ENCODE results near the gene PRKAG3. TPM values are rescaled to one million over a fixed set of nuclear protein-coding genes. Genes with fewer than 3 reads are reported as not detected.
A peak's percentile ranks its signal among the peaks of the same experiment; 100 is the strongest.

The PRKAG3 gene
- polyA plus RNA-seq, 6 donors from 2014 or later: not detected

DNA sequence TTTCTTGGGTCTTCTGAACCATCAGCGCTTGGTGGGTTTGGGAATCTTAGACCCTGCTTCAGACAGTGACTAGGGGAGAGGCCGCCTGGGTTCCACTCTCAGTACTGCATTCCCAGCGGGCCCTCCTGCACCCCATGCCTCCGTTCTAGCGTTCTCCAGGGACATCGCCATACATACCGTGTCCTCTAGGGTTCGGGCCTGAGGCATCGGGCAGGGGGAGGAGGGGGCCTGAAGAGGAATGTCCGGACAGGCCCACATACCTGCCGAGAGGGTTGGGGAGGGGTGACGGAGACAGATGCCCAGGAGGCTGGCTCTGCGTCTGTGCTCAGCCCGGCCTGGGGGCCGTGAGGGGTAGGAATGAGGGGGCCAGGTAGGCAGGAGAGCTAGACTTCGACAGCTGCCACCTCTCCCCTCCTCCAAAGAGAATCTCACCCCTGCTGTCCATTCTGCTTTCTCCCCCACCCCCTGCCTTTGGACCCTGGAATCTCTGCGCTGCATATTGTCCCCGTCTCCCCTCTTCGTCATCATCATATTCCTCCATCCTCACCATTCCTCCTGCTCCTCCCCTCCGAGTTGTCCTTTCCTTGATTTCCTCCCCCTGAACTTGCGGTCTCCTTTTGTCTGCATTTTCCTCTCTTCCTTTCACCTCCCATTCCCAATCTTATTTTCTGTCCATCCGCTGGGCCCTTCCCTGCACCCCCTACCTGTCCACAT, 41.2 kb upstream of the PRKAG3 start:
- Mint-ChIP-seq H3K36me3 (no peaks in the 10 kb centered on the region), H3K4me1 (peaks cover 31 to 42% (median 40%) of the 10 kb centered on the region in 3 donors), H3K27ac (peak overlapping the region in 3 of 6 donors; percentile 42 to 96 (median 81)), H3K9me3 (no peaks in the 10 kb centered on the region), H3K4me3 (peak overlapping the region; percentile 76 to 94 (median 88)), H3K27me3 (peaks cover 27 to 51% (median 50%) of the 10 kb centered on the region in 3 donors)
- no peak for ATAC-seq (ENCODE audit: low read depth in 2 of 2)
- no peak for DNase-seq

DNA sequence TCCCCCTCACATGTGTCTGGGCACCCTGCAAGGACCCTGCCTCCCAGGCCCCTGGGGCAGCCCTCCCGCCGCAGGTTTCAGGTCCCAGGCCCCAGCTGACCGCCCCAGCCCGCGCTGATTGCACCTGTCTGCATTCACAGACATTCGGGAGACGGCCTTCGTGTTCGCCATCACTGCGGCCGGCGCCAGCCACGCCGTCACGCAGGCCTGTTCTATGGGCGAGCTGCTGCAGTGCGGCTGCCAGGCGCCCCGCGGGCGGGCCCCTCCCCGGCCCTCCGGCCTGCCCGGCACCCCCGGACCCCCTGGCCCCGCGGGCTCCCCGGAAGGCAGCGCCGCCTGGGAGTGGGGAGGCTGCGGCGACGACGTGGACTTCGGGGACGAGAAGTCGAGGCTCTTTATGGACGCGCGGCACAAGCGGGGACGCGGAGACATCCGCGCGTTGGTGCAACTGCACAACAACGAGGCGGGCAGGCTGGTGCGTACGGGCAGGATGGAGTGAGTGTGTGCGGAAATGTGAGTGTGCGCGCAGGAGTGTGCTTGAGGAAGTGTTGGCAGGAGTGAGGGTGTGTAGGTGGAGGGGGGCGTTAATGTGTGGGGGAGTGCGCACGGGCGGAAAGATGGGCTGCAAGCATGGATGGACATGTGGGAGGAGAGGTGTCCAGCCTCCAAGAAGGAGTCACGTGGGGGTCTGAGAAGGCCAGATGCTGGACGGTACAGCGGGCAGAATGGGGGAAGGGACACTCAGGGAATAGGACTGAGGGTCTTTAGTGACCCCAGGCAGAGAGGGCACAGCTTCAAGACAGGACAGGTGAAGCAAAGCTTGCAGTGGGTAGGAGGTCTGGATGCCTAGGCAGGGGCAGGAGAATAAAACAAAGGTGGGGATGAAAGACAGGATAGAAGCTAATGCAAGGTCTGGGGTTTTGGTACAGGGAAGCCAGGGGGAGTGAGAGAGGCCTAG, 40.0 kb upstream of the PRKAG3 start:
- peaks cover 25 to 31% (median 31%) of the 10 kb centered on the region in 3 donors for H3K4me1 Mint-ChIP-seq
- peak overlapping the region; percentile 76 to 95 (median 92) for H3K4me3 Mint-ChIP-seq
- H3K9me3 Mint-ChIP-seq: no peaks in the 10 kb centered on the region
- peaks cover 35 to 57% (median 57%) of the 10 kb centered on the region in 3 donors for H3K27me3 Mint-ChIP-seq
- peak; percentile 49 to 52 for ATAC-seq (ENCODE audit: low read depth in 2 of 2)
- peak overlapping the region; percentile 1 to 91 (median 78) for H3K27ac Mint-ChIP-seq
- DNase-seq: no peak
- H3K36me3 Mint-ChIP-seq: no peaks in the 10 kb centered on the region

DNA sequence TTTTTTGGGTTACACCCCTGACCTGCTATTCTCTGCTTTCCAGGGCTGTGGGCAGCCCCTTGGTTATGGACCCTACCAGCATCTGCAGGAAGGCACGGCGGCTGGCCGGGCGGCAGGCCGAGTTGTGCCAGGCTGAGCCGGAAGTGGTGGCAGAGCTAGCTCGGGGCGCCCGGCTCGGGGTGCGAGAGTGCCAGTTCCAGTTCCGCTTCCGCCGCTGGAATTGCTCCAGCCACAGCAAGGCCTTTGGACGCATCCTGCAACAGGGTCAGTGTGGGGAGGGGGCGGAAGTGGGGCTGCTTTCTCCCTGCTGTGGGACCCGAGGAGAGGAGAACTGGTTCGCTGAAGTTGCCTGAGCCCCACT, 39.4 kb upstream of the PRKAG3 start:
- Mint-ChIP-seq H3K9me3 (no peaks in the 10 kb centered on the region), H3K27ac (peak overlapping the region in 2 of 6 donors; percentile 20 to 49), H3K27me3 (peaks cover 41 to 59% (median 57%) of the 10 kb centered on the region in 3 donors), H3K4me3 (peak overlapping the region; percentile 76 to 93 (median 86)), H3K4me1 (peaks cover 23 to 30% (median 29%) of the 10 kb centered on the region in 3 donors), H3K36me3 (no peaks in the 10 kb centered on the region)
- DNase-seq: no peak
- ATAC-seq (ENCODE audit: low read depth in 2 of 2): peak in 1 of 2 donors; percentile 5

DNA sequence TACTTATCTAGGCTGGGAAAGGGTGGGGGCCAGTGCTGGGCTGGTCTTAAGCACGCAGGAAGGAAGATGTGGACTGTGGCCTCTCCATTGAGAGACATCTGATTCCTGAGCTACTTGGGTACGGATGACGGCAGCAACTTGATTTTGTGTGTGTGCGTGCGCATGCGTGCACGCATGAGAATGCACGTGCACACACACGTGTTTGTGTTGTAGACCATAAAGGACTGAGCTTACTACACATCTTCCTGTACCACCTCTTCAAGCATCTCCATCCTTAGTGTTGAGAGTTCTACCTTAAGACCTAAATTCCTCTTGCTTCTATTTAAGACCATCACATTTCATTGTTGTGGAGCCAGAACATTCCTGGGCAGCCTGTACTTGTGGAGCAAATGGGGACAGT, 37.5 kb upstream of the PRKAG3 start:
- ATAC-seq (ENCODE audit: low read depth in 2 of 2) (no peak), DNase-seq (no peak)
- no peaks in the 10 kb centered on the region for H3K9me3 Mint-ChIP-seq
- peak overlapping the region in 2 of 8 donors; percentile 64 to 85 for H3K4me3 Mint-ChIP-seq
- H3K36me3 Mint-ChIP-seq: no peaks in the 10 kb centered on the region
- H3K27me3 Mint-ChIP-seq: peaks cover 48 to 78% (median 53%) of the 10 kb centered on the region in 3 donors
- H3K27ac Mint-ChIP-seq: peak overlapping the region in 1 of 6 donors; percentile 68
- peaks cover 20 to 30% (median 25%) of the 10 kb centered on the region in 3 donors for H3K4me1 Mint-ChIP-seq

- H3K27ac Mint-ChIP-seq: peak overlapping the region in 1 of 6 donors; percentile 76
- ATAC-seq (ENCODE audit: low read depth in 2 of 2): no peak
- H3K4me1 Mint-ChIP-seq: peaks cover 15 to 22% (median 21%) of the 10 kb centered on the region in 3 donors
- H3K36me3 Mint-ChIP-seq: no peaks in the 10 kb centered on the region
- no peaks in the 10 kb centered on the region for H3K9me3 Mint-ChIP-seq
- DNase-seq: no peak
- peaks cover 59 to 83% (median 59%) of the 10 kb centered on the region in 3 donors for H3K27me3 Mint-ChIP-seq
- H3K4me3 Mint-ChIP-seq: no peak overlapping the region
These were observed 36.3 kb upstream of the PRKAG3 start for GRCh38 chr2:218867900-218868299.

DNA sequence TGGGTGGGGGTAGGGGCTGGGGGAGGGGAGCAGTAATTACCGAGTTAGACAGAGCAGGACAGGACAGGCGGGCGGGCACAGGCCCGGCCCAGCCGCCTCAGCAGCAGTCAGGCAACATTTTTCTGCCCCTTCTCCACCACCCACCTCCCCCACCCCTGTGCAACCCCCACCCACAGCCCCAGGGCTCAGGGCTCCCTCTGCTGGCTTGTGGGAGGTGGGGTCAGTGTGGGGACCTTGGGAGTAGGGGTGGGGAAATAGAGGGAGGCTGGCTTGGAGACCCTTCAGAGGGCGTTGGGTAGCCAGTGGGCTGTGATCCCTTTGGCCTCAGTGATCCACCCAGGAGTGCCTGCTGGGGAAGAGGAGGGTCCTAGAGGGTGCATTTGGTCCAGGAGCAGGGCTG, 34.4 kb upstream of the PRKAG3 start:
- Mint-ChIP-seq H3K9me3 (no peaks in the 10 kb centered on the region), H3K27ac (no peak overlapping the region), H3K4me1 (peaks cover 7 to 15% (median 8%) of the 10 kb centered on the region in 3 donors), H3K36me3 (no peaks in the 10 kb centered on the region), H3K27me3 (peaks cover 61 to 83% (median 62%) of the 10 kb centered on the region in 3 donors), H3K4me3 (peak overlapping the region in 1 of 8 donors; percentile 76)
- ATAC-seq (ENCODE audit: low read depth in 2 of 2) (no peak), DNase-seq (no peak)

- Mint-ChIP-seq H3K4me3 (no peak overlapping the region), H3K27me3 (peaks cover 61 to 89% (median 67%) of the 10 kb centered on the region in 3 donors), H3K4me1 (peaks cover 8 to 14% (median 11%) of the 10 kb centered on the region in 3 donors), H3K36me3 (peaks cover 0 to under 1% of the 10 kb centered on the region in 2 donors), H3K9me3 (no peaks in the 10 kb centered on the region), H3K27ac (no peak overlapping the region)
- ATAC-seq (ENCODE audit: low read depth in 2 of 2) (no peak), DNase-seq (no peak)
These were observed 33.8 kb upstream of the PRKAG3 start for GRCh38 chr2:218865396-218865795.

DNA sequence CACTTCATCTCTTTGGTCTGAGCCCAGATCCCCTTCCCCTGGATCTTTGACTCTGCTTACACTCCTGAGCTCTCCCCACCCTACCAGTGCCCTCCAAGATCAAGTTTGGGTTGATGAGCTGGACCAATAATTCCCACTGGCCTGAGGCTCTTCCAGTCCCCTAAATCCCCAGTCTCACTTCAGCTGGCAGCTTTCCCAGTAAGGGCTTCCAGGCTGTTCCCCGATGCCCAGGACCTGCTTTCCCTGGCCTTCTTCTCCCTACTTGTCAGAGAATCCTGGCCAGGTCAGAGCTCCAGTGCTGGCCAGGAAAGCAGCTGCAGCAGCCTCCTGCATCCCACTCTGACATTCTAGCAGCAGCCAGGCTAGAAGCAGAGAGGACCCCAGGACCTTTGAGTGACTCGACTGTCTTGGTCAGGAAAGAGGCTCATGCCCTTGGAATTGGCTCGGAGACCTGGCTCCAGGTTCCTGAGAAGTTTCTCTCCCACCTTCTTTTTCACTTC, 31.5 kb upstream of the PRKAG3 start:
- Mint-ChIP-seq H3K4me3 (no peak overlapping the region), H3K9me3 (no peaks in the 10 kb centered on the region), H3K27ac (no peak overlapping the region), H3K27me3 (peaks cover 60 to 94% (median 86%) of the 10 kb centered on the region in 3 donors), H3K4me1 (peaks cover 24 to 27% (median 27%) of the 10 kb centered on the region in 3 donors), H3K36me3 (peaks cover 0 to 6% of the 10 kb centered on the region in 2 donors)
- ATAC-seq (ENCODE audit: low read depth in 2 of 2) (no peak), DNase-seq (no peak)

DNA sequence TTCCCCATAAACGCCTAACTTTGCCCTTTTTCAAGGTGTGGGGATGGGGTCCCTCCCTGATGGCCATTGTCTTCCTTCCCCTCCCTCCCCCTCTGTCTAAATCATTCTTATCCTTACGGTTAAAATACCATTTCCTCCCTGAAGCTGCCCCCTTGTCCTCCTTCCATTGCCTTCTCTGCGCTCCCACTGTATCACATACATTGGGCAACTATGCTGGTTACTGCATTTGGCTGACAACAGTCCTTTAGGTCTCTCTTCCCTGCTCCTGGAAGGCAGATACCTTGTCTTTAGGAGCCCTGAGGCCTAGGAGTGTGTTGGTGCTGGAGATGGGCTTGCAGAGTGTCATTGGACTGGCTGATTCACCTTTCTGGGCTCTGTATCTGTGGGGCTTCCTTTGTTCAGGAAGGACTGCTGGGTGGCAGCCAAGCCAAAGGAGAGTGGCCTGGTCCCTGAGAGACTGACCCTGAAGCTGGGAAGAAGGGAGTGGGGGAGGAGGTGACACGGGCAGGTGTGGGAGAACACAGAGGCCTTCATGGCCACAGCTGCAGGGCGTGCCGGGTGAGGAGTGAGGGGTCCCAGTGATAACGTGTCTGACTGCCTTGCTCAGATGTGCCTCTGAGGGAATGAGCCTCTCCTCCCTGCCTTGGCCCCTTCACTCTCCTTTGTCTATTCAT, 30.2 kb upstream of the PRKAG3 start:
- Mint-ChIP-seq H3K4me3 (peak overlapping the region in 2 of 8 donors; percentile 48 to 64), H3K27ac (no peak overlapping the region), H3K4me1 (peaks cover 24 to 28% (median 27%) of the 10 kb centered on the region in 3 donors), H3K9me3 (no peaks in the 10 kb centered on the region), H3K27me3 (peaks cover 64 to 95% (median 92%) of the 10 kb centered on the region in 3 donors), H3K36me3 (peaks cover 0 to 6% of the 10 kb centered on the region in 2 donors)
- ATAC-seq (ENCODE audit: low read depth in 2 of 2) (no peak), DNase-seq (no peak)

DNA sequence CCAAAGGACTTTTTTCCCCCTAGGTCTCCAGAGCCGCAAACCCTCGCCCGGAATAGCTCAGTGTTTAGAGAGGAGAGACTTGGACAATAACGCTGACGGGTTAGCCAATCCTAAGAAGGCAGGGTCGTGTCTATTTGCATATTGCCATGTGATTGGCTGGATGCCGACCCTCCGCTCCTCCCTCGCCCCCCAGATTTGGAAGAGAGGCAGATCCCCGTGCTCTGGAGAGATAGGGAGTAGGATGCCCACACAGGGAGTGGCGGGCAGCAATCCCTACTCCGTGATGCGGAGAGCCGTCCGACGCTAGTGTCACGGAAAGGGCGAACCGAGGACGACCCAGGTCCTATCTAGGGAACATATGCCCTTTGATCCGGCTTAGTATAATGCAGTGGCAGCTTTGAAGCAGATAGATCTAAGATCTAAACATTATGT, 29.4 kb upstream of the PRKAG3 start:
- ATAC-seq (ENCODE audit: low read depth in 2 of 2) (peak; percentile 13 to 26), DNase-seq (no peak)
- H3K4me1 Mint-ChIP-seq: peaks cover 24 to 28% (median 27%) of the 10 kb centered on the region in 3 donors
- H3K36me3 Mint-ChIP-seq: peaks cover 0 to 6% of the 10 kb centered on the region in 2 donors
- no peaks in the 10 kb centered on the region for H3K9me3 Mint-ChIP-seq
- no peak overlapping the region for H3K27ac Mint-ChIP-seq
- H3K27me3 Mint-ChIP-seq: peaks cover 67 to 95% (median 92%) of the 10 kb centered on the region in 3 donors
- H3K4me3 Mint-ChIP-seq: peak overlapping the region in 6 of 8 donors; percentile 3 to 84 (median 64)

DNA sequence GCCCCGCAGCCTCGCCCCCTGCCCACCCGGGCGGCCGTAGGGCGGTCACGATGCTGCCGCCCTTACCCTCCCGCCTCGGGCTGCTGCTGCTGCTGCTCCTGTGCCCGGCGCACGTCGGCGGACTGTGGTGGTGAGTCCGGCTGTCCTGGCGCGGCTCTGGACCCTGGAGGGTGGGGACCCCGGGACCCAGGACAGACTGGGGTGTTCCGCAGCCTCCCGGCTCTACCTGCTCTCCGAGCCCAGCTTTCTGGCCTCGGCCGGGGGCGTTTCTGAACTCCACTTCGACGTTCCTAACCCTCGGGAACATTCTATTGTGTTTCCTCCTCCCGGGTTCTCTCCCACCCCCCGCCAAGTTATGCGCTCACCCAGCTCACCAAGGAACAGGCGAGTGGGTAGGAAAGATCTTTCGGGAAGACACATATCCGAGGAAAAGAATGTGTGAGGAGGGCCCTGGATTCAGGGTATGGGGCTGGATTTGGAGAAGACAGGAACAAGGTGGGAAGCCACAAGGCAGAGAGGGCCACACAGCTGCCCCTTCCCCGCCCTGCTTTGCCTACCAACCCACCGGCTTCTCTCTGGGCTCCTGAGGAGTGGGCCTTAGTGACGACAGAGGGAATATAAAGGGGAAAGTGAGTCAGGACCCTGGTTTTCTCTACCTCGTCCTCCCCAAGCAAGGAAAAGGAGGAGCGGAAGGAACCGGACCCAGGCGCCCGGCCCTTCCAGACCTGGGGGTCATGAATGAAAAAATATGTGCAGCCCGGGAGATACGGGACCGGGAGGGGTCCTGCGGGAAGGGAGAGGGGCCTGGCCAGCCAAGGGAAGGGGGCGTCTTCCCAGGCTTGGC, 28.6 kb upstream of the PRKAG3 start:
- ATAC-seq (ENCODE audit: low read depth in 2 of 2): peak in 1 of 2 donors; percentile 13
- peak overlapping the region in 1 of 6 donors; percentile 84 for H3K27ac Mint-ChIP-seq
- peak overlapping the region; percentile 64 to 89 (median 82) for H3K4me3 Mint-ChIP-seq
- no peaks in the 10 kb centered on the region for H3K9me3 Mint-ChIP-seq
- H3K36me3 Mint-ChIP-seq: peaks cover 0 to 6% of the 10 kb centered on the region in 2 donors
- peaks cover 75 to 95% (median 94%) of the 10 kb centered on the region in 3 donors for H3K27me3 Mint-ChIP-seq
- peaks cover 24 to 28% (median 27%) of the 10 kb centered on the region in 3 donors for H3K4me1 Mint-ChIP-seq
- no peak for DNase-seq

- Mint-ChIP-seq H3K9me3 (no peaks in the 10 kb centered on the region), H3K4me3 (peak within 1 kb of the TSS; percentile 63 to 90 (median 84)), H3K4me1 (peaks cover 24 to 28% (median 27%) of the 10 kb centered on the region in 3 donors), H3K36me3 (peaks cover 0 to 6% of the 10 kb centered on the region in 2 donors), H3K27ac (peak within 1 kb of the TSS in 3 of 6 donors; percentile 24 to 84 (median 52)), H3K27me3 (peaks cover 81 to 95% (median 94%) of the 10 kb centered on the region in 3 donors)
- ATAC-seq (ENCODE audit: low read depth in 2 of 2): peak; percentile 49 to 61
- no peak for DNase-seq
These were observed 28.0 kb upstream of the PRKAG3 start, which contains the start of gene WNT6 for GRCh38 chr2:218859556-218859987. TSS of gene WNT6 (plus strand) at chr2:218859805. CDS start at chr2:218860038, 233 bp downstream.

All from naive B cell (primary cell).